Thymus (tissue), 2 donors: ENCODE results near the gene MYOT. TPM values are rescaled to one million over a fixed set of nuclear protein-coding genes. Genes with fewer than 3 reads are reported as not detected.

Experiments used
- polyA plus RNA-seq: library from polyadenylated mRNA; stranded (reverse); fragments of 200-250 nt; gene quantifications from one replicate; pipeline ENCODE4 v1.2.3, GENCODE V29; 2013
- total RNA-seq: library from RNA; stranded (reverse); fragments of 120-200 nt; gene quantifications from one replicate; pipeline ENCODE4 v1.2.4, GENCODE V29; 2013
- donor health status: healthy.

Gene MYOT
- total and polyA plus RNA-seq, 2 donors: 0.33 to 0.80 TPM

Other genes starting within 250 kb of the MYOT start
- gene KLHL3, start 131.8 kb upstream of the MYOT start, total RNA-seq: 5.8 TPM
- 5.0 TPM for gene KLHL3, start 131.8 kb upstream of the MYOT start, polyA plus RNA-seq
- 12.7 TPM for gene HNRNPA0, start 113.5 kb upstream of the MYOT start, total RNA-seq
- 32.9 TPM for gene HNRNPA0, start 113.5 kb upstream of the MYOT start, polyA plus RNA-seq
- not detected for gene PKD2L2, start 21.6 kb downstream of the MYOT start, total RNA-seq
- 0.07 TPM for gene PKD2L2, start 21.6 kb downstream of the MYOT start, polyA plus RNA-seq
- 17.4 TPM for gene FAM13B, start 165.2 kb downstream of the MYOT start, total RNA-seq
- gene FAM13B, start 165.2 kb downstream of the MYOT start, polyA plus RNA-seq: 16.9 TPM
- gene WNT8A, start 216.2 kb downstream of the MYOT start, total RNA-seq: 0.05 TPM
- 0.09 TPM for gene WNT8A, start 216.2 kb downstream of the MYOT start, polyA plus RNA-seq